ENCODE measurements around the gene SUN1. TPM values are rescaled to one million over a fixed set of nuclear protein-coding genes. Genes with fewer than 3 reads are reported as not detected.
A peak's percentile ranks its signal among the peaks of the same experiment; 100 is the strongest.

SUN1 gene
- total and polyA plus RNA-seq, 2 experiments from 2014 or later = 63.3 to 145 TPM

GRCh38 chr7:884191-885003 is 52.1 kb downstream of the SUN1 start:
- Mint-ChIP-seq H3K27me3 (ENCODE audit: insufficient read depth, low read depth, poor library complexity) (peaks cover 2% of the 10 kb centered on the region), H3K36me3 (ENCODE audit: low read depth) (peaks cover 25% of the 10 kb centered on the region), H3K27ac (peak overlapping the region; percentile 77; the same call in 1 of the 2 replicates), H3K9me3 (no peaks in the 10 kb centered on the region), H3K4me3 (no peak overlapping the region), H3K4me1 (peaks cover 15% of the 10 kb centered on the region)
- Histone ChIP-seq H4K20me1 (replicated peaks; ENCODE audit: insufficient read depth) (peaks cover 40% of the 10 kb centered on the region), H2AFZ (no peak overlapping the region), H3K4me3 (no peak overlapping the region), H3K27ac (ENCODE audit: low read depth) (0 out of 2 replicates have a peak overlapping the region, but pooled peaks have one; percentile 32), H3K27me3 (ENCODE audit: insufficient read depth) (no peaks in the 10 kb centered on the region), H3K4me2 (no peak overlapping the region), H3K36me3 (ENCODE audit: insufficient read depth) (no peaks in the 10 kb centered on the region), H3K79me2 (replicated peaks; ENCODE audit: insufficient read depth) (peaks cover 100% of the 10 kb centered on the region), H3K9me2 (ENCODE audit: insufficient read depth) (no peaks in the 10 kb centered on the region), H3K4me1 (ENCODE audit: insufficient read depth) (no peaks in the 10 kb centered on the region; the same call in 1 of the 2 replicates), H3F3A (replicated peaks; ENCODE audit: low read depth) (no peaks in the 10 kb centered on the region; the same call in 1 of the 2 replicates)
- DNase-seq (ENCODE audit: low spot score) = no peak
- no peak for TF ChIP-seq ETS1 (IDR thresholded peaks at IDR 0.05)
- no peak for TF ChIP-seq ZNF462 (CRISPR knock-in tag; IDR thresholded peaks at IDR 0.05)
- no peak for TF ChIP-seq EZH2 (IDR thresholded peaks at IDR 0.05; ENCODE audit: low read depth, unreplicated experiment)
- no peak for TF ChIP-seq JUNB (IDR thresholded peaks at IDR 0.05; ENCODE audit: unreplicated experiment)
- no peak for TF ChIP-seq REST (IDR thresholded peaks at IDR 0.05; ENCODE audit: unreplicated experiment)
- TF ChIP-seq ZNF331 (CRISPR knock-in tag; IDR thresholded peaks at IDR 0.05; ENCODE audit: low read depth) = no peak
- no peak for TF ChIP-seq NANOG (IDR thresholded peaks at IDR 0.05; ENCODE audit: borderline replicate concordance)
- TF ChIP-seq STAT1 (IDR thresholded peaks at IDR 0.05; ENCODE audit: unreplicated experiment) = no peak
- ATAC-seq = no peak

Data from GM23338 (cell line).